ENCODE data around the gene MUC7. TPM values are rescaled to one million over a fixed set of nuclear protein-coding genes. Genes with fewer than 3 reads are reported as not detected.

Gene MUC7
- total RNA-seq, 1 experiment from 2014 or later, result not detected

DNA sequence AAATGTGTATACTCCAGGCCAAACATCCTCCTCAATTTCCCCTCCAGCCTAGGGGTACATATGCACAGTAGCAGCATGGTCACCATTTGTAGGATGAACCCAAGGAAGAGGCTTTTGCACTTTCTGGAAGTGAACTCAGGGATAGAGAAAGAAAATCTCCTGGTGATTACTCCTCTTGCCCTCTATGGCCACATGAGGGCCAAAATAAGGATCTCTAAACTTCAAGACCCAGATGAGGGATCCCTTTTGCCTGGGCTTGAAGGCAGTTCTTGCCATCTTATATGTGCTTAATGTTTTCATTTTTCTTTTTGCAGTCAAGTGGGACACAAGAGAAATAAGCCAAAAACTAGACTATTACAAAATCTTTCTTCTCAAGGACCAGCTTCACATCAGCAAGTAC is 29.5 kb upstream of the MUC7 start:
- BruUV-seq (replicated peaks), result no TSS peak
- CTCF ChIA-PET, result no interaction called here
- no peaks in the 10 kb centered on the region for H3K9me3 ChIP-seq (ENCODE audit: control insufficient read depth in 1 of 2, insufficient read depth in 1 of 2, low read depth in 1 of 2, low read length in 2 of 2)
- H3K36me3 ChIP-seq (ENCODE audit: control insufficient read depth in 1 of 2, insufficient read depth in 2 of 2, low read length in 2 of 2), result no peaks in the 10 kb centered on the region
- no peak overlapping the region for H3K4me3 ChIP-seq (replicated peaks in 1 of 2; ENCODE audit: low read depth in 1 of 2, low read length in 2 of 2)
- H3K4me1 ChIP-seq (ENCODE audit: control insufficient read depth in 1 of 2, insufficient read depth in 2 of 2, low read length in 2 of 2), result no peaks in the 10 kb centered on the region
- POLR2A ChIA-PET, result no interaction called here
- intact Hi-C loops (cut with micrococcal nuclease), result no loop called here
- RAD21 ChIA-PET (ENCODE audit: low non-redundant PET in 1 of 2, low total read pairs in 2 of 2, uncharacterized antibody in 2 of 2, unreplicated experiment in 2 of 2), result no interaction called here
- no peaks in the 10 kb centered on the region for H3K79me2 ChIP-seq (ENCODE audit: insufficient read depth, low read length)
- no peak for DNase-seq (ENCODE audit: low read depth, low spot score)
- no peak overlapping the region for H3K27ac ChIP-seq (ENCODE audit: low read depth, low read length)
- no peaks in the 10 kb centered on the region; the same call in 1 of the 2 replicates for H4K20me1 ChIP-seq (ENCODE audit: insufficient read depth)
- TF ChIP-seq CEBPB (IDR thresholded peaks at IDR 0.05; ENCODE audit: low read depth), result no peak
- 0 out of 2 replicates have a peak, but pooled peaks cover 2% of the 10 kb centered on the region for H3K9me2 ChIP-seq (ENCODE audit: insufficient read depth)
- ATAC-seq, result no peak
- H2AFZ ChIP-seq (ENCODE audit: low read depth, low read length, poor library complexity, severe bottlenecking), result no peak overlapping the region
- no peak overlapping the region for H3K4me2 ChIP-seq (ENCODE audit: low read length)
- no peak overlapping the region for H3K9ac ChIP-seq (ENCODE audit: low read length)
- H3K27me3 ChIP-seq (ENCODE audit: insufficient read depth, low read length), result no peaks in the 10 kb centered on the region

GRCh38 chr4:70443329-70443728 is 28.7 kb upstream of the MUC7 start:
- no peaks in the 10 kb centered on the region for H3K36me3 ChIP-seq (ENCODE audit: control insufficient read depth in 1 of 2, insufficient read depth in 2 of 2, low read length in 2 of 2)
- no peak overlapping the region for H3K27ac ChIP-seq (ENCODE audit: low read depth, low read length)
- intact Hi-C loops (cut with micrococcal nuclease), result no loop called here
- no TSS peak for BruUV-seq (replicated peaks)
- DNase-seq (ENCODE audit: low read depth, low spot score) (no peak), ATAC-seq (no peak)
- no peaks in the 10 kb centered on the region for H3K4me1 ChIP-seq (ENCODE audit: control insufficient read depth in 1 of 2, insufficient read depth in 2 of 2, low read length in 2 of 2)
- H3K4me2 ChIP-seq (ENCODE audit: low read length), result no peak overlapping the region
- CTCF ChIA-PET, result no interaction called here
- no peak for TF ChIP-seq SIN3A (IDR thresholded peaks at IDR 0.05; ENCODE audit: low read depth)
- TF ChIP-seq JUND (IDR thresholded peaks at IDR 0.05), result no peak
- no peak for TF ChIP-seq EGR1 (IDR thresholded peaks at IDR 0.05; ENCODE audit: low read depth)
- TF ChIP-seq POLR2A (IDR thresholded peaks at IDR 0.05; ENCODE audit: borderline replicate concordance, extremely low read depth, insufficient read depth, insufficient read length), result no peak
- no peak for TF ChIP-seq SP1 (IDR thresholded peaks at IDR 0.05; ENCODE audit: low read depth)
- TF ChIP-seq, protein P1, sequence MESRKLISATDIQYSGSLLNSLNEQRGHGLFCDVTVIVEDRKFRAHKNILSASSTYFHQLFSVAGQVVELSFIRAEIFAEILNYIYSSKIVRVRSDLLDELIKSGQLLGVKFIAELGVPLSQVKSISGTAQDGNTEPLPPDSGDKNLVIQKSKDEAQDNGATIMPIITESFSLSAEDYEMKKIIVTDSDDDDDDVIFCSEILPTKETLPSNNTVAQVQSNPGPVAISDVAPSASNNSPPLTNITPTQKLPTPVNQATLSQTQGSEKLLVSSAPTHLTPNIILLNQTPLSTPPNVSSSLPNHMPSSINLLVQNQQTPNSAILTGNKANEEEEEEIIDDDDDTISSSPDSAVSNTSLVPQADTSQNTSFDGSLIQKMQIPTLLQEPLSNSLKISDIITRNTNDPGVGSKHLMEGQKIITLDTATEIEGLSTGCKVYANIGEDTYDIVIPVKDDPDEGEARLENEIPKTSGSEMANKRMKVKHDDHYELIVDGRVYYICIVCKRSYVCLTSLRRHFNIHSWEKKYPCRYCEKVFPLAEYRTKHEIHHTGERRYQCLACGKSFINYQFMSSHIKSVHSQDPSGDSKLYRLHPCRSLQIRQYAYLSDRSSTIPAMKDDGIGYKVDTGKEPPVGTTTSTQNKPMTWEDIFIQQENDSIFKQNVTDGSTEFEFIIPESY (IDR thresholded peaks at IDR 0.05; ENCODE audit: extremely low read depth, insufficient replicate concordance, low read length), result no peak
- no peak for TF ChIP-seq SRF (IDR thresholded peaks at IDR 0.05; ENCODE audit: low read depth)
- H3K4me3 ChIP-seq (replicated peaks in 1 of 2; ENCODE audit: low read depth in 1 of 2, low read length in 2 of 2), result no peak overlapping the region
- H3K9me3 ChIP-seq (ENCODE audit: control insufficient read depth in 1 of 2, insufficient read depth in 1 of 2, low read depth in 1 of 2, low read length in 2 of 2), result no peaks in the 10 kb centered on the region
- H3K9ac ChIP-seq (ENCODE audit: low read length), result no peak overlapping the region
- RAD21 ChIA-PET (ENCODE audit: low non-redundant PET in 1 of 2, low total read pairs in 2 of 2, uncharacterized antibody in 2 of 2, unreplicated experiment in 2 of 2), result no interaction called here
- POLR2A ChIA-PET, result no interaction called here
- H3K9me2 ChIP-seq (ENCODE audit: insufficient read depth), result 0 out of 2 replicates have a peak, but pooled peaks cover 2% of the 10 kb centered on the region
- no peaks in the 10 kb centered on the region; the same call in 1 of the 2 replicates for H4K20me1 ChIP-seq (ENCODE audit: insufficient read depth)
- H2AFZ ChIP-seq (ENCODE audit: low read depth, low read length, poor library complexity, severe bottlenecking), result no peak overlapping the region
- no peaks in the 10 kb centered on the region for H3K79me2 ChIP-seq (ENCODE audit: insufficient read depth, low read length)
- no peaks in the 10 kb centered on the region for H3K27me3 ChIP-seq (ENCODE audit: insufficient read depth, low read length)

Data from HCT116 (cell line).